T-cell (primary cell): ENCODE data around the gene USP27X. TPM values are rescaled to one million over a fixed set of nuclear protein-coding genes. Genes with fewer than 3 reads are reported as not detected.

Source experiments
- ATAC-seq, 4 experiments: fragments of 200-7000 bp in 3 of 4; fragments of 150-1000 bp in 1 of 4; cut with Tn5 transposase; replicated peaks in 1 of 4; 1 replicate in 3 of 4; 2 replicates in 1 of 4; pipeline ENCODE4 v1.10.0; 2021; ENCODE audit warnings: moderate library complexity in 3 of 4, mild to moderate bottlenecking in 2 of 4, moderate number of reproducible peaks in 1 of 4
- CTCF ChIA-PET, 2 donors: fragments of 300-600 bp; sonication (Branson Sonifier 250); formaldehyde crosslinking; loops; one replicate each; lab custom pipeline; 2022; ENCODE audit warnings: antibody characterized with exemption in 2 of 2; lab: Charles Lee
- POLR2A ChIA-PET, 2 donors: fragments of 300-600 bp; sonication (Branson Sonifier 250); formaldehyde crosslinking; loops; one replicate each; lab custom pipeline; 2022; ENCODE audit warnings: antibody characterized with exemption in 2 of 2; lab: Charles Lee
- DNase-seq, 35 experiments: peaks; one replicate each; pipeline versions ENCODE4 v3.0.0 to v3.0.0-alpha.2; 2013 to 2023
- H3K27ac ChIP-seq: one replicate; pipeline ENCODE4 v1.5.1; 2013; ENCODE audit warnings: low read length
- H3K27me3 ChIP-seq, 2 experiments: replicated peaks in 1 of 2; 1 replicate in 1 of 2; 2 replicates in 1 of 2; pipeline versions ENCODE4 v1.6.1 to v1.7.0; 2013; ENCODE audit warnings: low read length in 1 of 2, mixed read lengths in 1 of 2; ENCODE audit not compliant: control insufficient read depth in 2 of 2, insufficient read depth in 2 of 2; ENCODE audit errors: extremely low read depth in 1 of 2
- H3K36me3 ChIP-seq, 2 donors: 1 replicate in 1 of 2; 2 replicates in 1 of 2; pipeline versions ENCODE4 v1.6.1 to v1.7.0; 2013; ENCODE audit warnings: low read length in 1 of 2; ENCODE audit not compliant: control insufficient read depth in 2 of 2, insufficient read depth in 1 of 2; ENCODE audit errors: extremely low read depth in 1 of 2
- H3K4me1 ChIP-seq, 2 experiments: 1 replicate in 1 of 2; 2 replicates in 1 of 2; pipeline versions ENCODE4 v1.6.1 to v1.7.0; 2013; ENCODE audit warnings: low read length in 2 of 2, mixed read lengths in 1 of 2; ENCODE audit not compliant: insufficient read depth in 2 of 2, control insufficient read depth in 1 of 2; ENCODE audit errors: extremely low read depth in 1 of 2
- H3K4me3 ChIP-seq, 2 donors: 1 replicate in 1 of 2; 2 replicates in 1 of 2; pipeline versions ENCODE4 v1.5.1 to v1.7.0; 2013; ENCODE audit warnings: mild to moderate bottlenecking in 2 of 2, low read length in 1 of 2, moderate library complexity in 1 of 2; ENCODE audit not compliant: control insufficient read depth in 1 of 2; ENCODE audit errors: extremely low read depth in 1 of 2
- H3K9me3 ChIP-seq: 2 replicates; pipeline ENCODE4 v1.7.0; 2013
- H3K27ac Mint-ChIP-seq, 2 donors: one replicate each; pipeline ENCODE4 v1.8.0; 2020 to 2021; ENCODE audit warnings: mild to moderate bottlenecking in 2 of 2, mixed read lengths in 2 of 2
- H3K27me3 Mint-ChIP-seq, 2 donors: one replicate each; pipeline ENCODE4 v1.8.0; 2021 to 2022; ENCODE audit warnings: mixed read lengths in 2 of 2
- H3K36me3 Mint-ChIP-seq: one replicate; pipeline ENCODE4 v1.8.0; 2021; ENCODE audit warnings: mixed read lengths
- H3K4me1 Mint-ChIP-seq, 3 donors: one replicate each; pipeline ENCODE4 v1.8.0; 2020 to 2022; ENCODE audit warnings: mixed read lengths in 3 of 3, mild to moderate bottlenecking in 1 of 3
- H3K4me3 Mint-ChIP-seq, 3 donors: one replicate each; pipeline ENCODE4 v1.8.0; 2020 to 2022; ENCODE audit warnings: mild to moderate bottlenecking in 3 of 3, mixed read lengths in 3 of 3, moderate library complexity in 3 of 3
- H3K9me3 Mint-ChIP-seq, 3 donors: one replicate each; pipeline ENCODE4 v1.8.0; 2020 to 2022; ENCODE audit warnings: mixed read lengths in 3 of 3
- WGBS: methylation state at CpG from one replicate; pipeline ENCODE4 v1.1.5; 2013; ENCODE audit warnings: missing lambda C conversion rate; ENCODE audit not compliant: insufficient coverage; 5-methylcytosine and 5-hydroxymethylcytosine counted together
- total RNA-seq, 35 experiments: library from RNA in 6 of 35; stranded (reverse) in 6 of 35; fragments of 120-200 nt in 1 of 35; gene quantifications; one replicate each; pipeline versions ENCODE4 v1.2.1 to v1.2.4 and lab custom pipeline; 2013 to 2026

The USP27X gene
- total RNA-seq, 5 donors from 2014 or later (not counting 1 experiment from before 2014, with no cell fraction given): 2.9 to 5.3 (median 3.7) TPM

DNA sequence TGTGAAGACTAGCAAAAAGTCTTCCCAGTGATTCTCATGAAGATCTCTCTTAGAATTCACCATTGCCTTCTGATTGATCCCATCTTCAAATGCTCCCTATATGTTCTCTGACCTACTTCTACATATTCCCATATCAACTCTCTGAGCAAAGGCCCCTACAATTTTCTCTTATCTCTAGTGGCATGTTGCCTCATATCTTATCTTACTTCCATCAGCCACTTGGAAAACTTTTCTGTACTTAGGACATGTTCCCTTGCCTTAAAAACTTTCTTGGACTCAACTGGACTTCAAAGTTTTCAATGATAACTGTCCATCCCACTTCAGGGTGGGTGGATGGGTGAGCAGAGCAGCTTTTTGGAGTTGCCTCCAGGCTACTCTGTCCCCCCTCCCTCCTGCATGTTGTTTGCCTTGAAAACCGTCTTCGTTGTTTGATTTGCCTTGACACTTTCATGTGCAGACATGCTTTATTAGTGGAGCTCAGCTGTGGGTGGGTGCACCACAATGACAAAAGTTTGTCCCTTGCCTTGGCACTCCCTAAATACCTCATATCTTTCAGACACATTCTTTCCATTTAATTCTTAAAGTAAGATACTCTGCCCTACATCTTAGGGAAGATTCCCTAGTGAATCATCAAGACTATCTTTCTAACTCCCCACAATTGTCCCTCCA lies 18.3 kb upstream of the USP27X start:
- no peak overlapping the region for H3K27ac Mint-ChIP-seq
- Histone ChIP-seq H3K27ac (no peak overlapping the region), H3K36me3 (no peaks in the 10 kb centered on the region), H3K4me3 (no peak overlapping the region), H3K27me3 (no peaks in the 10 kb centered on the region), H3K9me3 (no peaks in the 10 kb centered on the region), H3K4me1 (no peaks in the 10 kb centered on the region)
- ChIA-PET POLR2A (no interaction called here), CTCF (no interaction called here)
- no peaks in the 10 kb centered on the region for H3K4me1 Mint-ChIP-seq
- no peak overlapping the region for H3K4me3 Mint-ChIP-seq
- peaks cover 3 to 33% of the 10 kb centered on the region in 2 donors for H3K27me3 Mint-ChIP-seq
- DNase-seq (no peak), ATAC-seq (no peak)
- no CpG with 5 or more reads among the region's 2 CpGs for whole genome bisulfite sequencing
- no peaks in the 10 kb centered on the region for H3K9me3 Mint-ChIP-seq
- no peaks in the 10 kb centered on the region for H3K36me3 Mint-ChIP-seq

- no peak overlapping the region for H3K4me3 Mint-ChIP-seq
- no peak for ATAC-seq
- no peak overlapping the region for H3K27ac Mint-ChIP-seq
- POLR2A ChIA-PET: no interaction called here
- no peak for DNase-seq
- no peaks in the 10 kb centered on the region for H3K27me3 ChIP-seq
- no peak overlapping the region for H3K4me3 ChIP-seq
- no peaks in the 10 kb centered on the region for H3K9me3 ChIP-seq
- H3K27me3 Mint-ChIP-seq: peaks cover 3 to 29% of the 10 kb centered on the region in 2 donors
- H3K27ac ChIP-seq: no peak overlapping the region
- no peaks in the 10 kb centered on the region for H3K9me3 Mint-ChIP-seq
- H3K4me1 Mint-ChIP-seq: no peaks in the 10 kb centered on the region
- H3K4me1 ChIP-seq: no peaks in the 10 kb centered on the region
- H3K36me3 Mint-ChIP-seq: no peaks in the 10 kb centered on the region
- CTCF ChIA-PET: no interaction called here
- no peaks in the 10 kb centered on the region for H3K36me3 ChIP-seq
These were observed 17.2 kb upstream of the USP27X start for GRCh38 chrX:49862093-49862492.

GRCh38 chrX:49868739-49869138 lies 10.5 kb upstream of the USP27X start:
- Mint-ChIP-seq H3K4me1 (no peaks in the 10 kb centered on the region), H3K4me3 (no peak overlapping the region), H3K27ac (no peak overlapping the region), H3K9me3 (no peaks in the 10 kb centered on the region), H3K36me3 (no peaks in the 10 kb centered on the region), H3K27me3 (peaks cover 1 to 36% of the 10 kb centered on the region in 2 donors)
- POLR2A ChIA-PET: no interaction called here
- no CpG with 5 or more reads among the region's 1 CpG for WGBS
- ATAC-seq: no peak
- no peaks in the 10 kb centered on the region for H3K36me3 ChIP-seq
- CTCF ChIA-PET: no interaction called here
- peaks cover 0 to 5% of the 10 kb centered on the region in 2 experiments for H3K27me3 ChIP-seq
- no peaks in the 10 kb centered on the region for H3K4me1 ChIP-seq
- DNase-seq: no peak
- H3K4me3 ChIP-seq: no peak overlapping the region
- H3K9me3 ChIP-seq: no peaks in the 10 kb centered on the region
- H3K27ac ChIP-seq: no peak overlapping the region

DNA sequence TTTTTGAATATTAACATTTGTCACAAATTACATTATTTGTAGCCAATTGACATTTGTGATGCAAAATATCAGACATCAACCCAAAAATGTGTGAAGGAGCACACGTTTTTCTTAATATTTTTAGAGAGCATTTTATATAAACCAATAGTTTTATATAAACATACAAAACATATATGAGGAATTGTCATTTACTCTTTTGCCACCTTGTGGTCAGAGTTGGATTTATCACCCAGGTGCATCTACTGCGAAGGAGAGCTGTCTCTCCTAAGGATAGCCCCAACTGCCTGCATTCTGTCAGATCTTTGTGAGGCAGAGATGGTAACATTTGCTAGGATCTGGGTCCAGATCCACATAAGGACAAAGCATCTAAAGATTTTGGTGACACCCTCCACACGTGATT lies 2.5 kb upstream of the USP27X start:
- Mint-ChIP-seq H3K27me3 (peaks cover 0 to 7% of the 10 kb centered on the region in 2 donors), H3K4me1 (peaks cover 18 to 27% (median 22%) of the 10 kb centered on the region in 3 donors), H3K4me3 (no peak overlapping the region), H3K36me3 (peaks cover 4% of the 10 kb centered on the region), H3K27ac (peak overlapping the region; percentile 57 to 76), H3K9me3 (no peaks in the 10 kb centered on the region)
- H3K27me3 ChIP-seq: no peaks in the 10 kb centered on the region
- ATAC-seq: no peak
- POLR2A ChIA-PET: no interaction called here
- no peaks in the 10 kb centered on the region for H3K36me3 ChIP-seq
- WGBS: no CpG with 5 or more reads among the region's 3 CpGs
- H3K9me3 ChIP-seq: no peaks in the 10 kb centered on the region
- H3K27ac ChIP-seq: no peak overlapping the region
- H3K4me1 ChIP-seq: peaks cover 0 to 25% of the 10 kb centered on the region in 2 experiments
- peak in 8 of 35 experiments; percentile 2 to 60 (median 10) for DNase-seq
- CTCF ChIA-PET: interaction anchor here (0.6 to 1.5 kb wide), 5 partner anchors 42 to 328 kb away, joined by 3 to 5 read pairs (median 4); partner anchors contain the start of genes CCNB3 (in 1 of the 2) and CLCN5 (in 1 of the 2)
- no peak overlapping the region for H3K4me3 ChIP-seq

DNA sequence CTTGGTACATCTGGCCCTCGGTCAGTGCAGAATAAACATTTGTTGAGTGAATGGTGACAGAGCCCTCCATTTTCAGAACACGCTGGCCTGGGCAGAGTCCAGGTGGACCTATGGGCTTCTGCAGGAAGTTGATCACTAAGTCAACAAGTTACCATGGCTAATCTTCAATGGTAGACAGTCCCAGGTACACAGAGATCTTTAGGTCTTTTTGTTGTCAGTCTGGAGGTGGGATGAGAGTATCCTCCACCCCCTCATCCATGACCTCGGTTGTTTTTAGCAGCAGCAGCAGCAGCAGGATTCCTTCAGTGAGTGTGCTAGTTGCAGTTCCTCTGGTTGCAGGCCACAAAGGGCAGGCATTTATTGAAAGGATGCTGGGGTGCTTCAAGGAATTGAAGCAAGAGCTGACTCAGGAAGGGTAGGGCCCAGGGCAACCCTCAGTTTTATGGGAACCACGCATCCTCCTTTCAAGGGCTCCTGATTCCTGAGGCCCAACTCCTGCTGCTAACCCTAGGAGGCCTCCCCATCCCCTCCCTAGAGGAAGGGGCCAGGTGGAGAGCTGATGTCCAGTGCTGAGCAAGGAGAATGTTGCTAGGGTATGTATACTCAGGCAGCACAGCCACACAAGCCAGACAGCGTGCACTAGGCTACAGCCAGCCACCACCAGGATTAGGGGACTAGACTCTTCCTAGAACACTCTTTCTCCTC lies 1.7 kb upstream of the USP27X start:
- Mint-ChIP-seq H3K4me1 (peaks cover 22 to 33% (median 26%) of the 10 kb centered on the region in 3 donors), H3K9me3 (no peaks in the 10 kb centered on the region), H3K27ac (peak overlapping the region; percentile 58 to 63), H3K4me3 (no peak overlapping the region), H3K36me3 (peaks cover 4% of the 10 kb centered on the region), H3K27me3 (peaks cover 0 to 4% of the 10 kb centered on the region in 2 donors)
- DNase-seq (peak in 1 of 35 experiments; percentile 1), ATAC-seq (no peak)
- Histone ChIP-seq H3K9me3 (no peaks in the 10 kb centered on the region), H3K4me1 (peaks cover 0 to 27% of the 10 kb centered on the region in 2 experiments), H3K27ac (no peak overlapping the region), H3K4me3 (no peak overlapping the region), H3K27me3 (no peaks in the 10 kb centered on the region), H3K36me3 (no peaks in the 10 kb centered on the region)
- CTCF ChIA-PET: interaction anchor here (0.7 to 1.5 kb wide), 5 partner anchors 41 to 687 kb away, joined by 3 to 5 read pairs (median 4); partner anchors contain the start of gene CLCN5 (in 1 of the 2)
- no CpG with 5 or more reads among the region's 5 CpGs for WGBS
- POLR2A ChIA-PET: no interaction called here

DNA sequence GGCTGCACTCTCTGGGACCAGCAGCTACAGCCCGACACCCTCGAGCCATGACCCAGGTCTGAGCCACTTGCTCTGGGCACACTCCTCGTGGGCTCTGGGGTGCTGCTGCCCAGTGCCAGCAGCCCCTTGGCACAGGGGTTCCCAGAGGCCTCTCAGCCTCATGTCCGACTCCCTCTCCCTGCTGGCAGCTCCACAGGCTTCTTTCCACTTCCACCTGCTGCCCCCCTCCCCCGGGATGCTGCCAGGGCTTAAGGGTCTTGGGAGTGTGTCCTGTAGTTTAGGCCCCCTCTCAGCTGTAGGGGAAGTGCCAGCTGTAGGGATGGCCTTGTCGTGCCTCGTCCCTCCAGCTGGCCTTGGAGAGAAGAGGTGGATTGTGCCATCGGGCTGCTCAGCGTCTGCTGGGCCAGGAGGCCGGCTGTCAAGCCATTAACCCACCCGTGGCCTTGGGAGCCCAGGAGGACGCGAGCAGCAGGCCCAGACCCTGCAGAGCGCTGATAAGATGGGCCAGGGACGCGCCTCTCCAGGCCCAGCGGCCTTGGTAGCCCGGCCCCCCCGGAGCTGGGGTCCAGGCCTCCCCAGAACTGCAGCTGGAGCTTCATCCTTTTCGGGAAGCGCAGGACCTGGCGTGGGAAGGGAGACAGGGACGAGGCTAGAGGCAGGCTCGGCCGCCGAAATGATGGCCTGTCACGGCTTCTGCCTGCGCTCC lies 1.0 kb upstream of the USP27X start:
- POLR2A ChIA-PET: interaction anchor here in 1 of 2 donors (0.5 kb wide), 1 partner anchor 606 kb away, joined by 3 read pairs; no protein-coding TSS in a partner anchor
- CTCF ChIA-PET: interaction anchor here in 1 of 2 donors (0.9 to 1.4 kb wide), 2 partner anchors 117 to 688 kb away, joined by 3 read pairs; no protein-coding TSS in a partner anchor
- H3K27me3 Mint-ChIP-seq: peaks cover 0 to 4% of the 10 kb centered on the region in 2 donors
- H3K4me3 ChIP-seq: peak overlapping the region; percentile 27 to 58
- no peaks in the 10 kb centered on the region for H3K36me3 ChIP-seq
- H3K36me3 Mint-ChIP-seq: peaks cover 4% of the 10 kb centered on the region
- H3K9me3 ChIP-seq: no peaks in the 10 kb centered on the region
- 78% methylated on average over 4 of the region's 28 CpGs for WGBS
- peaks cover 0 to 29% of the 10 kb centered on the region in 2 experiments for H3K4me1 ChIP-seq
- H3K27me3 ChIP-seq: no peaks in the 10 kb centered on the region
- peak overlapping the region; percentile 52 for H3K27ac ChIP-seq
- H3K4me3 Mint-ChIP-seq: peak overlapping the region; percentile 68 to 78 (median 74)
- no peak for ATAC-seq
- no peaks in the 10 kb centered on the region for H3K9me3 Mint-ChIP-seq
- H3K27ac Mint-ChIP-seq: peak overlapping the region; percentile 63 to 78
- peaks cover 22 to 37% (median 30%) of the 10 kb centered on the region in 3 donors for H3K4me1 Mint-ChIP-seq
- peak in 1 of 35 experiments; percentile 3 for DNase-seq
